NT2/D1 (cell line): Measurements from ENCODE around the gene RCAN2.

Source experiments
- DNase-seq: peaks from one replicate; pipeline ENCODE4 v3.0.0-alpha.2; 2011; ENCODE audit warnings: low read depth, low spot score
- H3K27me3 ChIP-seq: 2 replicates; pipeline ENCODE4 v1.6.0; 2011; ENCODE audit warnings: mild to moderate bottlenecking; ENCODE audit not compliant: insufficient read length, insufficient read depth
- H3K36me3 ChIP-seq: 2 replicates; pipeline ENCODE4 v1.6.1; 2011; ENCODE audit warnings: mild to moderate bottlenecking, low read length, mixed read lengths; ENCODE audit not compliant: insufficient read depth, insufficient read length
- H3K4me1 ChIP-seq: 2 replicates; pipeline ENCODE4 v1.5.1; 2011; ENCODE audit not compliant: insufficient read depth, insufficient read length
- H3K4me3 ChIP-seq: 2 replicates; pipeline ENCODE4 v1.5.1; 2011; ENCODE audit warnings: low read depth; ENCODE audit not compliant: insufficient read length
- H3K9ac ChIP-seq: 2 replicates; pipeline ENCODE4 v1.6.0; 2011; ENCODE audit warnings: low read depth; ENCODE audit not compliant: insufficient read length
- H3K9me3 ChIP-seq: 2 replicates; pipeline ENCODE4 v1.5.1; 2011; ENCODE audit warnings: mild to moderate bottlenecking, low read length; ENCODE audit not compliant: insufficient read depth
- SUZ12 ChIP-seq: IDR thresholded peaks from 2 replicates; pipeline ENCODE4 v1.6.1; 2011; ENCODE audit not compliant: insufficient read length, insufficient read depth; ENCODE audit errors: extremely low read depth
- YY1 ChIP-seq: IDR thresholded peaks from 2 replicates; pipeline ENCODE4 v1.6.1; 2011; ENCODE audit not compliant: insufficient read length, insufficient read depth
- ZNF274 ChIP-seq: IDR thresholded peaks from 2 replicates; pipeline ENCODE4 v1.6.1; 2011; ENCODE audit warnings: mild to moderate bottlenecking, low read depth, low read length

Gene RCAN2

DNA sequence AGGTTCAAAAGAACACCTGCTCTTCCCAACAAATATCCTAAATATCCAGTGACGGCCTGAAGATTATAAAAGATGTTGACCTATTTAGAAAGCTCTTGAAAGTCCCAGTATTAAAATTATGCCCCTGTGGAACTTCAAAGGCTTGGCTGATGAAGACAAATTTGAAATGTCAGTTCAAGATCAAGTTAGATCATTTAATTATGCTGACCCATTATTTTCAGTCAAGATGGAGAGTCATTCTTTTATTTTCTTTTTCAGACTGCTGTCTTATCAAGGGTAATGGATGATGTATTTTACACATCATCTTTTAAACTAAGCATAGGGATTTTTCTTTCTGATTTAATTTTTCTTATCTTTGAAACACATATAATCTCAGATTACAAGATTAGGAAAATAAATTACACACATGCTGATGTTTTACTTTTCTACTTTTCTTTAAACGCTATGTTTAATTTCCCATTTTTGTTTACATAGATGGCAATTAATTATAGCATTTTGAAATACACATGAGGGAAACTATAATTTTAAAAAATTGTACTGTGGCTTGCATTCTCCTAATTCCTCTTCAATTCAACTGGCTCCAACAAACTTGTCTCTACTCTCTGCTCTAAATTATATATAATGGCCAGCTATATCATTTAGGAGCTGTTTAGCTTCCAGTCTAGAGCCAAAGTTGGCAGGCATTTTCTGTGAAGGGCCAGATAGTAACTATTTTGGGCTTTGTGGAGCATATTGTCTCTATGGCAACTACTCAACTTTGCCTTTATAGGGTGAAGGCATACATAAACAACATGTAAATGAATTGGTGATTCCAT lies 123.7 kb downstream of the RCAN2 start:
- Histone ChIP-seq H3K9ac (no peak overlapping the region), H3K9me3 (no peaks in the 10 kb centered on the region), H3K27me3 (no peaks in the 10 kb centered on the region), H3K4me3 (no peak overlapping the region), H3K4me1 (no peaks in the 10 kb centered on the region), H3K36me3 (no peaks in the 10 kb centered on the region)
- no peak for DNase-seq
- TF ChIP-seq YY1 = no peak
- no peak for TF ChIP-seq ZNF274
- no peak for TF ChIP-seq SUZ12

DNA sequence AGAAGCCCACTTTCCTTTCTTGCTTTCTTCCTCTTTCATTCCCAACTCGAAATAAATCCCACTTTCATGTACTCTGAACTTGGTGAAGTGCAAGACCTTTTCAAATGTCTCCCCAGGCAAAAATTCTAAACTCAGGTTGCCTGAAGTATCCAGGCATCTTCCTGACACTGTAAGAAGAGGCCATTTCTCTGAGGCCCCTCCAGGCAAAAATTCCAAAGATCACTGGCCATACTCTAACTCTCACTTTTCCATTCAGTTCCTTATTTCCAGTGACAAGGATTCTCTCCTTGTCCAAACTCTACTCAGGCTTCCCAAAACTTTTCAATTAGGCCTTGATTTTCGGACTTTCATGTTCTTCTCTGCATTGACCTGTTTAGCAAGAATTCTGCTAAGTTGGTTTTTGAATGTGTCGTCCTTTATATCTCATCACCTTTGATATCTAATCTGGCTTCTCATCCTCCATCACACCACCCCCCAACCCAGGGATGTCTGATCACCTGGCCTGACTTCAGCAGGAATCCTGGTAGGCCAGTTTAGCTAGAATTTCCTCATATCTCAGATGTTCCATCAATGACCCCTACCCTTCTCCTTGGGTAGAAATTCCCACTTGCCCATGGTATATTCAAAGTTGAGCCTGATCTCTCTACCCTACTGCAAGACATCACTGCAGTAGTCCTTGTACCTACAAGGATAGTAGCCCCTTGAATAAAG lies 124.9 kb downstream of the RCAN2 start:
- Histone ChIP-seq H3K9me3 (no peaks in the 10 kb centered on the region), H3K4me3 (no peak overlapping the region), H3K27me3 (no peaks in the 10 kb centered on the region), H3K36me3 (no peaks in the 10 kb centered on the region), H3K4me1 (no peaks in the 10 kb centered on the region), H3K9ac (no peak overlapping the region)
- no peak for DNase-seq
- no peak for TF ChIP-seq ZNF274
- no peak for TF ChIP-seq SUZ12

DNA sequence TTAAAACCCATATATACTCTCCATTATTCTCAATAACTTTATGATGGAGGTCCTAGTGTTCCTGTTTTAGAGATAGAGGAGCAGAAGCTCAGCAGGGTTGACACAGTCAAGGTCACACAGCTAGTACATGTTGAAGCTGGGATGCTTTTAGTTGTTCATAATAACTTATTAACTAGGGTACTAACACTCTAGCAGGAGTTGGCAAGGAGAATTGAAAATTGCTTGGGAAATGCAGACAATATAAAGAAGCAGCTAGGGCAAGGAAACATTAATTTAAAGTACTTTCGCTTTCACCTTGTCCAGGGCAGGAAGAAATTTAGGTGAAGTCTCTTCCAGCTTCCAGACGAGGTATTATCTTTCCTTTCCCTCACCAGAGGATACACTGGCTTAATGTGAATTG lies 133.7 kb downstream of the RCAN2 start:
- H3K9ac ChIP-seq = no peak overlapping the region

DNA sequence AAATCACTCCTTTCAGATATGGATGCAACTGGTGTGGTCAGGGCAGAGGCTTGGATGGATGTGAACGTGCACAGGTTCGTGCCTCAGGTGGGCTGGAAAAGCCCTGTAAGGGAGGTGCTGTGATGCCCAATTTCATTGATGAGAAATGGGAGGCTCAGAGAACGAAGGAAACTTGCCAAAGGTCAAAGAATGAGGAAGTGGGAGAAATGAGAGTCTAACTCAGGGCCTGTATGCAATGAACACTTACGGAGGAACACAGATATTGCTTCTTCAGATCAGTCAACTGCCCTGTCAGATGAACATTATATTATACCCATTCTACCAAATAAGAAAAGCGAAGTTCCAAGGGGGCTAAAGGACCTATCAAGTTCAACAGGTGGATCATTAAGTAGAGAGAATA lies 134.7 kb downstream of the RCAN2 start:
- DNase-seq = no peak
- Histone ChIP-seq H3K36me3 (no peaks in the 10 kb centered on the region), H3K27me3 (no peaks in the 10 kb centered on the region), H3K9ac (no peak overlapping the region), H3K4me3 (no peak overlapping the region), H3K9me3 (no peaks in the 10 kb centered on the region), H3K4me1 (no peaks in the 10 kb centered on the region)
- no peak for TF ChIP-seq ZNF274

More for the DNA sequence above, 133.7 kb downstream of the RCAN2 start:
- TF ChIP-seq ZNF274 (no peak), YY1 (no peak), SUZ12 (no peak)
- H3K36me3 ChIP-seq = no peaks in the 10 kb centered on the region
- H3K27me3 ChIP-seq = no peaks in the 10 kb centered on the region
- DNase-seq = no peak
- H3K4me3 ChIP-seq = no peak overlapping the region
- no peaks in the 10 kb centered on the region for H3K4me1 ChIP-seq
- H3K9me3 ChIP-seq = no peaks in the 10 kb centered on the region

DNA sequence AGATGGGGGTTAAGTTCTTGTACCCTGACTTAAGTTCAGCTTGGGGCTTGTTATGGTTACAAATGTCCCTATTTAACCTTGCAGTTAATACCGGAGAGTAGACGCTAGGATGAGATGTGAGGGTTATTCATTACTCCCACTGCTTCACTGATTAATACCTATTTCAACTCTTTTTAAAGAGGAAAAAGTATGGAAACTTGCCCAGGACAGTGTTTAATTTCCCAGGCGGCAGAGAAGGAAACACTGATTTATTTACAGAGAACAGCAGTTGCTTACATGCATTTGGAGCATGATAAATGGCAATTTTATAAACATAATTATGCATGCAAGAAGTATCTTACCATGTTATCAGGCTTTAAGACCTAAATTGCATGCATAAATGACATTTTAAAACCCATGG lies 137.7 kb downstream of the RCAN2 start:
- no peaks in the 10 kb centered on the region for H3K36me3 ChIP-seq
- no peak overlapping the region for H3K9ac ChIP-seq
- H3K4me3 ChIP-seq = no peak overlapping the region
- no peaks in the 10 kb centered on the region for H3K4me1 ChIP-seq
- no peak for DNase-seq
- TF ChIP-seq SUZ12 = no peak
- H3K9me3 ChIP-seq = no peaks in the 10 kb centered on the region
- H3K27me3 ChIP-seq = no peaks in the 10 kb centered on the region

DNA sequence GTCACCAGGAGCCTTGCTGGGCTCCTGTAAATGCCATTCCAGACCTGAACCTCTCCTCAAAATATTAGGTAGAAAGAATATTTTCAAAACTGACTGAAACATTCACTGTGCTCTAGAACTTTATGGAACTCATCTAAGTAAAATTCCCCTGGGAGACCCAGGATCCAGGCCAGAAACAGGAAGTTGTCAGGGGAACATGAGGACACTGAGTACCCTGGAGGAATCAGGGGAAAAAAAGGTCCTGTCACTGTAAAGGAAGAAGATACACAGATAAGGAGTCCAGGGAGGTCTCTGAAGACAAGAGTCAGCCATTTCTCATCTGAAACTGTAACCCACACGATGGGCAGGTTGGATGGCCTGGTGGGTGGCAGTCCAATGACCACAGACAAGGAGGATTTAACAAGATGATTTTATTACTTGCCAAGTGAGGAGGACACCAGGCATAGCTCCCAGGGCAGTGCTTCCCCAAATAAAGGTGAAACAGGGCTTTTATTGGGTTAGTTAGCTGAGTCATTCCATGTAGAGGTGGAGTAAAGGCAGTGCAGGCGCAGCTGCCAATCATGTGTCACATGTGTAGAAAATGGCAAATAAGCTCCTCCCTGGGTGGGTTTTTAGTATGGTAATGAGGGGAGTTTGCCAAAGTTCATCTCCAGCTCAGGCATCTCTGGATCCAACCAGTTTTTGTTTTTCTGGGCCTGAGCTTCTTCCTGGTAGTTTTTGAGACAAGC lies 138.5 kb downstream of the RCAN2 start:
- Histone ChIP-seq H3K27me3 (no peaks in the 10 kb centered on the region), H3K36me3 (no peaks in the 10 kb centered on the region), H3K4me3 (no peak overlapping the region), H3K9me3 (no peaks in the 10 kb centered on the region), H3K9ac (no peak overlapping the region), H3K4me1 (no peaks in the 10 kb centered on the region)
- DNase-seq = no peak
- TF ChIP-seq YY1 = no peak
- no peak for TF ChIP-seq ZNF274
- no peak for TF ChIP-seq SUZ12

DNA sequence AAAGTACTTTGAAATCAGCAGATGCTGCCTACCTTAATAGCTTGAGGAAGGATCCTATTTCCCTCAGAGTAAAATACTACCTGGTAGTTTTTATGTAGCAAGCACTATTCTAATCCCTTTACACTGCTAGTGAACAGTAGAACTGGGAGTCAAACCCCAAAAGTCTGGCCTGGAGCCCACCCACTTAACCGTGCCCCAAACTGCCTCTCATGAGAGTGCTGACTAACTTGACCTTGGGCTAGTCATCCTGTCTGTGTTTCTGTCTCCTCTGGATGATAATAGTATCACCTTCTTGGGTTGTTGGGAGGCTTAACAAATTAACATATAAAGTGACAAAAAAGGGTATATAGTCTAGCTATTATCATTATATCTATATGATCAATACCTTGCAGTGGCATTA lies 140.5 kb downstream of the RCAN2 start:
- no peak for DNase-seq
- Histone ChIP-seq H3K9me3 (no peaks in the 10 kb centered on the region), H3K36me3 (no peaks in the 10 kb centered on the region), H3K27me3 (no peaks in the 10 kb centered on the region), H3K4me1 (no peaks in the 10 kb centered on the region), H3K4me3 (no peak overlapping the region), H3K9ac (no peak overlapping the region)
- TF ChIP-seq YY1 (no peak), ZNF274 (no peak), SUZ12 (no peak)
